HG02642 (cell line): ENCODE data around the gene USP15.
"Not testable (repeated sequence)": the region's sequence is repeated elsewhere in the genome, so short reads cannot be mapped to it uniquely, and the experiment has no call there.

ENCODE experiments used
- ATAC-seq: cut with Tn5 transposase; IDR thresholded peaks from one replicate; pipeline ENCODE4 v1.9.1; 2021; ENCODE audit warnings: mild to moderate bottlenecking; ENCODE audit not compliant: unreplicated experiment, poor library complexity

USP15 gene

GRCh38 chr12:62363506-62363905 is 103.3 kb downstream of the USP15 start:
- no peak for ATAC-seq

GRCh38 chr12:62364697-62365096 is 104.5 kb downstream of the USP15 start:
- not testable (repeated sequence) for ATAC-seq

- ATAC-seq, result not testable (repeated sequence)
These were observed 105.6 kb downstream of the USP15 start for GRCh38 chr12:62365846-62366245.

GRCh38 chr12:62368430-62369223 is 108.4 kb downstream of the USP15 start:
- not testable (repeated sequence) for ATAC-seq

GRCh38 chr12:62370189-62370588 is 110.0 kb downstream of the USP15 start:
- ATAC-seq, result no peak

GRCh38 chr12:62371661-62372060 is 111.5 kb downstream of the USP15 start:
- ATAC-seq, result no peak

GRCh38 chr12:62372134-62372533 is 111.9 kb downstream of the USP15 start:
- no peak for ATAC-seq

- ATAC-seq, result no peak
These were observed 112.6 kb downstream of the USP15 start for GRCh38 chr12:62372825-62373224.

- ATAC-seq, result no peak
These were observed 115.4 kb downstream of the USP15 start for GRCh38 chr12:62375603-62376002.

- no peak for ATAC-seq
These were observed 119.0 kb downstream of the USP15 start for GRCh38 chr12:62379026-62379722.

- no peak for ATAC-seq
These were observed 119.5 kb downstream of the USP15 start for GRCh38 chr12:62379723-62380045.

- ATAC-seq, result no peak
These were observed 122.3 kb downstream of the USP15 start for GRCh38 chr12:62382526-62382925.

- no peak for ATAC-seq
These were observed 136.5 kb downstream of the USP15 start for GRCh38 chr12:62396750-62397149.

- ATAC-seq, result no peak
These were observed 139.9 kb downstream of the USP15 start for GRCh38 chr12:62400135-62400534.

GRCh38 chr12:62401631-62402030 is 141.4 kb downstream of the USP15 start:
- no peak for ATAC-seq

- no peak for ATAC-seq
These were observed 142.8 kb downstream of the USP15 start for GRCh38 chr12:62403031-62403430.

- ATAC-seq, result no peak
These were observed 147.4 kb downstream of the USP15 start for GRCh38 chr12:62407587-62407986.

GRCh38 chr12:62409068-62409467 is 148.9 kb downstream of the USP15 start:
- no peak for ATAC-seq

GRCh38 chr12:62414180-62414579 is 154.0 kb downstream of the USP15 start:
- no peak for ATAC-seq

- no peak for ATAC-seq
These were observed 165.9 kb downstream of the USP15 start for GRCh38 chr12:62426089-62426488.

- ATAC-seq, result no peak
These were observed 169.3 kb downstream of the USP15 start for GRCh38 chr12:62429457-62429856.
